Activated naive CD4-positive, alpha-beta T cell treated with anti-CD3 and anti-CD28 coated beads for 36 hours (primary cell): ENCODE data around the gene DYNC1H1. TPM values are rescaled to one million over a fixed set of nuclear protein-coding genes. Genes with fewer than 3 reads are reported as not detected.

ENCODE experiments used
- CTCF ChIA-PET: fragments of 350-600 bp; sonication (Branson Sonifier 250); formaldehyde crosslinking; loops from one replicate; lab custom pipeline; 2021; ENCODE audit warnings: antibody characterized with exemption; lab: Charles Lee
- DNase-seq: peaks from one replicate; pipeline ENCODE4 v3.0.0-alpha.2; 2020
- H3K27ac Mint-ChIP-seq: one replicate; pipeline ENCODE4 v1.8.0; 2021; ENCODE audit warnings: mild to moderate bottlenecking, mixed read lengths
- H3K27me3 Mint-ChIP-seq: one replicate; pipeline ENCODE4 v1.8.0; 2021; ENCODE audit warnings: low read depth, mixed read lengths
- H3K36me3 Mint-ChIP-seq: one replicate; pipeline ENCODE4 v1.8.0; 2021; ENCODE audit warnings: low read depth, mixed read lengths
- H3K4me1 Mint-ChIP-seq: one replicate; pipeline ENCODE4 v1.8.0; 2021; ENCODE audit warnings: low read depth, mixed read lengths
- H3K4me3 Mint-ChIP-seq: one replicate; pipeline ENCODE4 v1.8.0; 2021; ENCODE audit warnings: mild to moderate bottlenecking, moderate library complexity, mixed read lengths
- H3K9me3 Mint-ChIP-seq: one replicate; pipeline ENCODE4 v1.8.0; 2021; ENCODE audit warnings: mixed read lengths
- intact Hi-C: fragments of 100-400 bp; cut with micrococcal nuclease; formaldehyde crosslinking; loops from one replicate; pipeline ENCODE4 v1.15.1; 2023
- total RNA-seq, 2 experiments: library from RNA; stranded (reverse); gene quantifications; one replicate each; pipeline ENCODE4 v1.2.3, GENCODE V29; 2021

The DYNC1H1 gene
- total RNA-seq, 2 experiments from 2014 or later, result 207 to 208 TPM

- Mint-ChIP-seq H3K27me3 (no peaks in the 10 kb centered on the region), H3K9me3 (no peaks in the 10 kb centered on the region), H3K4me1 (peaks cover 2% of the 10 kb centered on the region), H3K4me3 (no peak overlapping the region), H3K27ac (peak overlapping the region; percentile 44), H3K36me3 (peaks cover 57% of the 10 kb centered on the region)
- CTCF ChIA-PET, result no interaction called here
- no peak for DNase-seq
- intact Hi-C loops, result no loop called here
These were observed 49.4 kb downstream of the DYNC1H1 start for GRCh38 chr14:102013669-102014200.

- no peak overlapping the region for H3K4me3 Mint-ChIP-seq
- no peaks in the 10 kb centered on the region for H3K27me3 Mint-ChIP-seq
- intact Hi-C loops, result no loop called here
- no peak for DNase-seq
- H3K36me3 Mint-ChIP-seq, result peaks cover 53% of the 10 kb centered on the region
- no peaks in the 10 kb centered on the region for H3K9me3 Mint-ChIP-seq
- H3K4me1 Mint-ChIP-seq, result peaks cover 10% of the 10 kb centered on the region
- CTCF ChIA-PET, result no interaction called here
- no peak overlapping the region for H3K27ac Mint-ChIP-seq
These were observed 50.8 kb downstream of the DYNC1H1 start for GRCh38 chr14:102015045-102015685.

- H3K4me1 Mint-ChIP-seq, result peaks cover 16% of the 10 kb centered on the region
- H3K9me3 Mint-ChIP-seq, result no peaks in the 10 kb centered on the region
- H3K27me3 Mint-ChIP-seq, result no peaks in the 10 kb centered on the region
- intact Hi-C loops, result no loop called here
- H3K4me3 Mint-ChIP-seq, result no peak overlapping the region
- CTCF ChIA-PET, result interaction anchor here (0.6 kb wide), 1 partner anchor 50 kb away, joined by 3 read pairs; no protein-coding TSS in a partner anchor
- peaks cover 52% of the 10 kb centered on the region for H3K36me3 Mint-ChIP-seq
- no peak for DNase-seq
- no peak overlapping the region for H3K27ac Mint-ChIP-seq
These were observed 51.4 kb downstream of the DYNC1H1 start for GRCh38 chr14:102015771-102016170.

GRCh38 chr14:102016420-102017090 is 52.2 kb downstream of the DYNC1H1 start:
- Mint-ChIP-seq H3K36me3 (peaks cover 54% of the 10 kb centered on the region), H3K4me3 (no peak overlapping the region), H3K27me3 (no peaks in the 10 kb centered on the region), H3K27ac (no peak overlapping the region), H3K9me3 (no peaks in the 10 kb centered on the region), H3K4me1 (peaks cover 22% of the 10 kb centered on the region)
- CTCF ChIA-PET, result interaction anchor here (0.6 kb wide), 1 partner anchor 50 kb away, joined by 3 read pairs; no protein-coding TSS in a partner anchor
- no peak for DNase-seq
- intact Hi-C loops, result no loop called here

- DNase-seq, result no peak
- peak overlapping the region; percentile 51 for H3K27ac Mint-ChIP-seq
- H3K27me3 Mint-ChIP-seq, result no peaks in the 10 kb centered on the region
- H3K4me1 Mint-ChIP-seq, result peaks cover 22% of the 10 kb centered on the region
- no peaks in the 10 kb centered on the region for H3K9me3 Mint-ChIP-seq
- no peak overlapping the region for H3K4me3 Mint-ChIP-seq
- CTCF ChIA-PET, result no interaction called here
- H3K36me3 Mint-ChIP-seq, result peaks cover 51% of the 10 kb centered on the region
- intact Hi-C loops, result no loop called here
These were observed 53.9 kb downstream of the DYNC1H1 start for GRCh38 chr14:102018251-102018650.

- no peak for DNase-seq
- CTCF ChIA-PET, result no interaction called here
- peaks cover 22% of the 10 kb centered on the region for H3K4me1 Mint-ChIP-seq
- no peaks in the 10 kb centered on the region for H3K9me3 Mint-ChIP-seq
- intact Hi-C loops, result no loop called here
- peaks cover 47% of the 10 kb centered on the region for H3K36me3 Mint-ChIP-seq
- H3K4me3 Mint-ChIP-seq, result no peak overlapping the region
- H3K27ac Mint-ChIP-seq, result peak overlapping the region; percentile 51
- no peaks in the 10 kb centered on the region for H3K27me3 Mint-ChIP-seq
These were observed 54.7 kb downstream of the DYNC1H1 start for GRCh38 chr14:102019006-102019540.

GRCh38 chr14:102020058-102020971 is 55.9 kb downstream of the DYNC1H1 start:
- CTCF ChIA-PET, result interaction anchor here (1.3 kb wide), 1 partner anchor 76 kb away, joined by 3 read pairs; no protein-coding TSS in a partner anchor
- no peak overlapping the region for H3K4me3 Mint-ChIP-seq
- intact Hi-C loops, result loop anchor here (1.0 to 10.0 kb wide), 7 partner anchors 59 to 316 kb away; partner anchors contain the start of gene HSP90AA1
- H3K9me3 Mint-ChIP-seq, result no peaks in the 10 kb centered on the region
- H3K36me3 Mint-ChIP-seq, result peaks cover 49% of the 10 kb centered on the region
- H3K27ac Mint-ChIP-seq, result peak overlapping the region; percentile 87
- H3K27me3 Mint-ChIP-seq, result no peaks in the 10 kb centered on the region
- H3K4me1 Mint-ChIP-seq, result peaks cover 22% of the 10 kb centered on the region
- DNase-seq, result peak; percentile 82

GRCh38 chr14:102026934-102027333 is 62.6 kb downstream of the DYNC1H1 start:
- Mint-ChIP-seq H3K27me3 (no peaks in the 10 kb centered on the region), H3K9me3 (no peaks in the 10 kb centered on the region), H3K4me3 (no peak overlapping the region), H3K36me3 (peaks cover 39% of the 10 kb centered on the region), H3K27ac (peak overlapping the region; percentile 32), H3K4me1 (no peaks in the 10 kb centered on the region)
- intact Hi-C loops, result loop anchor here (10.0 kb wide), 1 partner anchor 322 kb away; no protein-coding TSS in a partner anchor
- CTCF ChIA-PET, result interaction anchor here (0.6 kb wide), 1 partner anchor 332 kb away, joined by 3 read pairs; no protein-coding TSS in a partner anchor
- no peak for DNase-seq

- intact Hi-C loops, result loop anchor here (10.0 kb wide), 1 partner anchor 323 kb away; no protein-coding TSS in a partner anchor
- no peaks in the 10 kb centered on the region for H3K9me3 Mint-ChIP-seq
- CTCF ChIA-PET, result no interaction called here
- no peaks in the 10 kb centered on the region for H3K4me1 Mint-ChIP-seq
- no peaks in the 10 kb centered on the region for H3K27me3 Mint-ChIP-seq
- peak overlapping the region; percentile 1 for H3K27ac Mint-ChIP-seq
- H3K36me3 Mint-ChIP-seq, result peaks cover 37% of the 10 kb centered on the region
- no peak for DNase-seq
- H3K4me3 Mint-ChIP-seq, result no peak overlapping the region
These were observed 63.6 kb downstream of the DYNC1H1 start for GRCh38 chr14:102027951-102028350.

- Mint-ChIP-seq H3K4me1 (no peaks in the 10 kb centered on the region), H3K27ac (no peak overlapping the region), H3K9me3 (no peaks in the 10 kb centered on the region), H3K36me3 (peaks cover 43% of the 10 kb centered on the region), H3K4me3 (no peak overlapping the region), H3K27me3 (no peaks in the 10 kb centered on the region)
- intact Hi-C loops, result loop anchor here (10.0 kb wide), 1 partner anchor 324 kb away; no protein-coding TSS in a partner anchor
- no peak for DNase-seq
- CTCF ChIA-PET, result no interaction called here
These were observed 64.4 kb downstream of the DYNC1H1 start for GRCh38 chr14:102028733-102029132.

GRCh38 chr14:102029956-102030355 is 65.6 kb downstream of the DYNC1H1 start:
- peaks cover 45% of the 10 kb centered on the region for H3K36me3 Mint-ChIP-seq
- CTCF ChIA-PET, result interaction anchor here (0.7 kb wide), 1 partner anchor 322 kb away, joined by 4 read pairs; no protein-coding TSS in a partner anchor

More at GRCh38 chr14:102029956-102030355, 65.6 kb downstream of the DYNC1H1 start:
- peak overlapping the region; percentile 3 for H3K27ac Mint-ChIP-seq
- H3K4me3 Mint-ChIP-seq, result no peak overlapping the region
- intact Hi-C loops, result loop anchor here (10.0 kb wide), 1 partner anchor 325 kb away; no protein-coding TSS in a partner anchor
- no peaks in the 10 kb centered on the region for H3K4me1 Mint-ChIP-seq
- DNase-seq, result no peak
- H3K27me3 Mint-ChIP-seq, result no peaks in the 10 kb centered on the region
- no peaks in the 10 kb centered on the region for H3K9me3 Mint-ChIP-seq
